ENCODE measurements around the gene LYSMD1.
"Not testable (repeated sequence)": the region's sequence is repeated elsewhere in the genome, so short reads cannot be mapped to it uniquely, and the experiment has no call there.

Gene LYSMD1

DNA sequence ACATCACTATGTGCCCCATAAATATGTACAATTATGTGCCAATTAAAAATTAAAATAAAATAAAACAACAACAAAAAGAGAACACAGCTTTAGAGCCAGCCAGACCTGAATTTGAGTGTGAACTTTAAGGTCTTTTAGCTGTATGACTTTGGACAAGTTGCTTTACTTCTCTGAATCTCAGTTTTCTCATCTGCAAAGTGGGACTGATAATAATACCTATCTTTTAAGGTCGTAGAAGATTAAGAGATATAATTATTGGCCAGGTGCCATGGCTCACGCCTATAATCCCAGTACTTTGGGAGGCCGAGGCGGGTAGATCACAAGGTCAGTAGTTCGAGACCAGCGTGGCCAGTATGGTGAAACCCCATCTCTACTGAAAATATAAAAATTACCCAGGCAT lies 27.6 kb upstream of the LYSMD1 start:
- Histone ChIP-seq H3K4me2 (ENCODE audit: low read depth, low read length) (no peak overlapping the region), H3K9me2 (replicated peaks; ENCODE audit: insufficient read depth, low read length) (no peaks in the 10 kb centered on the region), H3K4me3 (ENCODE audit: low read length) (no peak overlapping the region), H3K36me3 (replicated peaks; ENCODE audit: insufficient read depth, low read length) (no peaks in the 10 kb centered on the region), H4K20me1 (ENCODE audit: insufficient read depth, low read length) (no peaks in the 10 kb centered on the region), H3K4me1 (ENCODE audit: low read length) (peaks cover 9% of the 10 kb centered on the region), H3F3A (ENCODE audit: insufficient read depth, low read length) (peaks cover 15% of the 10 kb centered on the region), H3K79me2 (ENCODE audit: low read length) (peaks cover 18% of the 10 kb centered on the region), H3K9me3 (replicated peaks; ENCODE audit: insufficient read depth, low read length) (no peaks in the 10 kb centered on the region), H3K9ac (ENCODE audit: low read length) (no peak overlapping the region), H2AFZ (ENCODE audit: low read length) (no peak overlapping the region), H3K27ac (ENCODE audit: low read length) (no peak overlapping the region), H3K27me3 (replicated peaks; ENCODE audit: insufficient read depth, low read length) (peaks cover 28% of the 10 kb centered on the region)
- TF ChIP-seq, protein P1, sequence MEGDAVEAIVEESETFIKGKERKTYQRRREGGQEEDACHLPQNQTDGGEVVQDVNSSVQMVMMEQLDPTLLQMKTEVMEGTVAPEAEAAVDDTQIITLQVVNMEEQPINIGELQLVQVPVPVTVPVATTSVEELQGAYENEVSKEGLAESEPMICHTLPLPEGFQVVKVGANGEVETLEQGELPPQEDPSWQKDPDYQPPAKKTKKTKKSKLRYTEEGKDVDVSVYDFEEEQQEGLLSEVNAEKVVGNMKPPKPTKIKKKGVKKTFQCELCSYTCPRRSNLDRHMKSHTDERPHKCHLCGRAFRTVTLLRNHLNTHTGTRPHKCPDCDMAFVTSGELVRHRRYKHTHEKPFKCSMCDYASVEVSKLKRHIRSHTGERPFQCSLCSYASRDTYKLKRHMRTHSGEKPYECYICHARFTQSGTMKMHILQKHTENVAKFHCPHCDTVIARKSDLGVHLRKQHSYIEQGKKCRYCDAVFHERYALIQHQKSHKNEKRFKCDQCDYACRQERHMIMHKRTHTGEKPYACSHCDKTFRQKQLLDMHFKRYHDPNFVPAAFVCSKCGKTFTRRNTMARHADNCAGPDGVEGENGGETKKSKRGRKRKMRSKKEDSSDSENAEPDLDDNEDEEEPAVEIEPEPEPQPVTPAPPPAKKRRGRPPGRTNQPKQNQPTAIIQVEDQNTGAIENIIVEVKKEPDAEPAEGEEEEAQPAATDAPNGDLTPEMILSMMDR (IDR thresholded peaks at IDR 0.05; ENCODE audit: low read length) = no peak
- no peak for TF ChIP-seq EZH2phosphoT487 (IDR thresholded peaks at IDR 0.05; ENCODE audit: low read length)
- TF ChIP-seq EZH2 (optimal IDR thresholded peaks at IDR 0.05; ENCODE audit: low read depth, low read length) = no peak
- no peak for DNase-seq

DNA sequence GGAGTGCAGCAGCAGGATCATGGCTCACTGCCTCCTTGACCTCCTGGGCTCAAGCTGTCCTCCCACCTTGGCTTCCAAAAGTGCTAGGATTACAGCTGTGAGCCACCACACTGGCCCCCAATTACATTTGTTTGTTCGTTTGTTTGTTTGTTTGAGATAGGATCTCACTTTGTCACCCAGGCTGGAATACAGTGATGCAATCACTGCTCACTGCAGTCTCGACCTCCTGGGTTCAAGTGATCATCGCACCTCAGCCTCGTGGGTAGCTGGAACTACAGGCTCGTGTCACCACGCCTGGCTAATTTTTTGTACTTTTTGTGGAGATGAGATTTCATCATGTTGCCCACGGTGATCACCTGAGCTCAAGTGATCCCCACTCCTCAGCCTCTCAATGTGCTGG lies 26.3 kb upstream of the LYSMD1 start:
- Histone ChIP-seq H4K20me1 (ENCODE audit: insufficient read depth, low read length) (no peaks in the 10 kb centered on the region), H3K27ac (ENCODE audit: low read length) (no peak overlapping the region), H3K9ac (ENCODE audit: low read length) (no peak overlapping the region), H3F3A (ENCODE audit: insufficient read depth, low read length) (0 out of 2 replicates have a peak, but pooled peaks cover 8% of the 10 kb centered on the region), H3K4me1 (ENCODE audit: low read length) (0 out of 2 replicates have a peak, but pooled peaks cover 4% of the 10 kb centered on the region), H3K4me3 (ENCODE audit: low read length) (no peak overlapping the region), H2AFZ (ENCODE audit: low read length) (no peak overlapping the region), H3K4me2 (ENCODE audit: low read depth, low read length) (no peak overlapping the region), H3K9me3 (replicated peaks; ENCODE audit: insufficient read depth, low read length) (no peaks in the 10 kb centered on the region), H3K79me2 (ENCODE audit: low read length) (peaks cover 21% of the 10 kb centered on the region), H3K27me3 (replicated peaks; ENCODE audit: insufficient read depth, low read length) (peaks cover 28% of the 10 kb centered on the region), H3K9me2 (replicated peaks; ENCODE audit: insufficient read depth, low read length) (no peaks in the 10 kb centered on the region), H3K36me3 (replicated peaks; ENCODE audit: insufficient read depth, low read length) (no peaks in the 10 kb centered on the region)
- no peak for DNase-seq
- TF ChIP-seq, protein P1 (IDR thresholded peaks at IDR 0.05; ENCODE audit: low read length) = no peak
- no peak for TF ChIP-seq EZH2 (optimal IDR thresholded peaks at IDR 0.05; ENCODE audit: low read depth, low read length)
- TF ChIP-seq EZH2phosphoT487 (IDR thresholded peaks at IDR 0.05; ENCODE audit: low read length) = no peak

DNA sequence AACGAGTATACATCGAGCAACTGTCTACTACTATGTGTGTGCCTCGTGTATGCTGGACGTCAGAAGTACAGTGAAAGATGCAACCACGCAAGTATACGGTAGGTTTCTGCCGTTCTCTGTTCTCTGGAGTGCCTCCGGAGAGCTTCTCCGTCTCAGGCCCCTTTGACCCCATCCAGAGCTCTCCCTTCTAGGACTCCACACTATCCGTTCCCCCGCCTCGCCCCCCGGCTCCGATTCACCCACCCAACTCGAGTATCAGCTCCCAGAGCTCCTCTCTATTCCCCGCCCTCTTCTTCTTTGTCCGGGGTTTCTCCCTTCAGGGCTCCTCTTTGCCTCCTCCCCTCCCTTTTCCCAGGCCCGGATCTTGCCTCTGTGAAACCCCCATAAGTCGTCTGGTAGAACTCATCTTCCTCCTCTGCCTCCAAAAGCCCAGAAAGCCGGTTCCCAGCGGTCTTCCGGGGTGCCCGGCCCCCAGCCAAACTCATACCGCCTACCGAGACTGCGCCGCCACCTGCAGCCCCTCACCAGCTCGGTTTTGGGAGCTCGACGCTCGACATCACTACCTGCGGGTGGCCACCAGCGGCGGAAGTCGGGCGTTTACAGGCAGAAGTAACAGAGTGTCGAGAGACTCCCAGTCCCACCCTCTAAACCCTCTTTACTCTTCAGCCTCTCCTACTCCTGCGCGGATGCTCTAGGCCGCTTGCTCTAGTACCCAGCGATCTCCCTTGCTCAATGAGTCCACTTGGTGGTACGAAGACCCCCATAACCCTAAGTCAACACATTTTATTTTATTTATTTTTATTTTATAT lies 24.1 kb upstream of the LYSMD1 start, which contains the start of gene VPS72:
TSS of gene VPS72 (minus strand) at position 561 of the 809 bp plus-strand sequence. CDS start at position 485, 76 bp downstream.
- Histone ChIP-seq H3K4me2 (ENCODE audit: low read depth, low read length) (peak within 1 kb of the TSS; percentile 92), H3K36me3 (replicated peaks; ENCODE audit: insufficient read depth, low read length) (peaks cover 3% of the 10 kb centered on the region; the same call in 1 of the 2 replicates), H3K4me1 (ENCODE audit: low read length) (0 out of 2 replicates have a peak, but pooled peaks cover 4% of the 10 kb centered on the region), H3K27ac (ENCODE audit: low read length) (peak within 1 kb of the TSS; percentile 52; the same call in 1 of the 2 replicates), H4K20me1 (ENCODE audit: insufficient read depth, low read length) (no peaks in the 10 kb centered on the region), H3F3A (ENCODE audit: insufficient read depth, low read length) (0 out of 2 replicates have a peak, but pooled peaks cover 8% of the 10 kb centered on the region), H3K9ac (ENCODE audit: low read length) (peak within 1 kb of the TSS; percentile 74), H3K9me3 (replicated peaks; ENCODE audit: insufficient read depth, low read length) (no peaks in the 10 kb centered on the region), H3K79me2 (ENCODE audit: low read length) (peaks cover 27% of the 10 kb centered on the region), H3K27me3 (replicated peaks; ENCODE audit: insufficient read depth, low read length) (peaks cover 28% of the 10 kb centered on the region), H2AFZ (ENCODE audit: low read length) (peak within 1 kb of the TSS; percentile 71), H3K4me3 (ENCODE audit: low read length) (peak within 1 kb of the TSS; percentile 77), H3K9me2 (replicated peaks; ENCODE audit: insufficient read depth, low read length) (no peaks in the 10 kb centered on the region)
- peak; percentile 97 for DNase-seq
- TF ChIP-seq EZH2 (optimal IDR thresholded peaks at IDR 0.05; ENCODE audit: low read depth, low read length) = no peak
- no peak for TF ChIP-seq EZH2phosphoT487 (IDR thresholded peaks at IDR 0.05; ENCODE audit: low read length)
- TF ChIP-seq, protein P1 (IDR thresholded peaks at IDR 0.05; ENCODE audit: low read length) = no peak

DNA sequence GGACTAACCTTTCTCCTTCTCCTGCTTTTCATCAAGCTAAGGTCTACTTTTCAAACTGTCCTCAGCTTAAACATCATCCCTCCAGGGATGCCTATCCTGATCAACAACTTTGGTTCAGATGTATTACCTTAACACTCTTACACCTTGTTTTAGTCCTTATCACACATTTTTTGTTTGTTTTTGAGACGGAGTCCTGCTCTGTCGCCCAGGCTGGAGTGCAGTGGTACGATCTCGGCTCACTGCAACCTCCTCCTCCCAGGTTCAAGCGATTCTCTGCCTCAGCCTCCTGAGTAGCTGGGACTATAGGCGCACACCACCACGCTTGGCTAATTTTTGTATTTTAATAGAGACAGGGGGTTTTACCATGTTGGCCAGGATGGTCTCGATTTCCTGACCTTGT lies 23.0 kb upstream of the LYSMD1 start:
- H2AFZ ChIP-seq (ENCODE audit: low read length); H4K20me1 ChIP-seq (ENCODE audit: insufficient read depth, low read length); H3K4me1 ChIP-seq (ENCODE audit: low read length); H3K36me3 ChIP-seq (replicated peaks; ENCODE audit: insufficient read depth, low read length); H3K27ac ChIP-seq (ENCODE audit: low read length); DNase-seq; H3K9me2 ChIP-seq (replicated peaks; ENCODE audit: insufficient read depth, low read length); H3K9me3 ChIP-seq (replicated peaks; ENCODE audit: insufficient read depth, low read length); H3F3A ChIP-seq (ENCODE audit: insufficient read depth, low read length); H3K9ac ChIP-seq (ENCODE audit: low read length): not testable (repeated sequence)
- peaks cover 18% of the 10 kb centered on the region for H3K27me3 ChIP-seq (replicated peaks; ENCODE audit: insufficient read depth, low read length)
- H3K4me3 ChIP-seq (ENCODE audit: low read length) = peak overlapping the region; percentile 77; the same call in 1 of the 2 replicates
- peak overlapping the region; percentile 92; the same call in 1 of the 2 replicates for H3K4me2 ChIP-seq (ENCODE audit: low read depth, low read length)
- H3K79me2 ChIP-seq (ENCODE audit: low read length) = peaks cover 27% of the 10 kb centered on the region
